Measurements from ENCODE around the gene ULK4. TPM values are rescaled to one million over a fixed set of nuclear protein-coding genes. Genes with fewer than 3 reads are reported as not detected.
A peak's percentile ranks its signal among the peaks of the same experiment; 100 is the strongest.

ULK4 gene
- total and polyA plus RNA-seq, 2 donors (not counting 1 experiment from before 2014, with no cell fraction given): 9.1 to 9.7 TPM

- no peaks in the 10 kb centered on the region for H3K36me3 ChIP-seq (ENCODE audit: control insufficient read depth, insufficient read depth, low read length)
- H3K9me3 ChIP-seq (ENCODE audit: control insufficient read depth, insufficient read depth, low read depth, low read length): no peaks in the 10 kb centered on the region
- H3K27me3 ChIP-seq (ENCODE audit: control insufficient read depth, insufficient read depth, low read length): no peaks in the 10 kb centered on the region
- H3K9ac ChIP-seq (ENCODE audit: insufficient read depth, low read length): no peak overlapping the region
- H4K20me1 ChIP-seq (ENCODE audit: control insufficient read depth, extremely low read depth, insufficient read depth, low read length): no peaks in the 10 kb centered on the region
- DNase-seq (ENCODE audit: low read depth in 2 of 2): no peak
- no peak overlapping the region for H2AFZ ChIP-seq (ENCODE audit: low read length)
- no peak overlapping the region for H3K27ac ChIP-seq (ENCODE audit: insufficient read depth, low read length)
- no peak overlapping the region for H3K4me3 ChIP-seq (replicated peaks in 1 of 4; ENCODE audit: control extremely low read depth in 1 of 4, insufficient read depth in 1 of 4, low read depth in 3 of 4, low read length in 4 of 4)
- H3K79me2 ChIP-seq (ENCODE audit: control insufficient read depth, insufficient read depth, low read length): no peaks in the 10 kb centered on the region
- no peak overlapping the region for H3K4me2 ChIP-seq (ENCODE audit: extremely low read depth, insufficient read depth, low read length)
- no peak for TF ChIP-seq CTCF (conservative IDR thresholded peaks at IDR 0.05 in 1 of 2, IDR thresholded peaks at IDR 0.05 in 1 of 2; ENCODE audit: low read depth in 1 of 2, low read length in 2 of 2)
- TF ChIP-seq EZH2 (IDR thresholded peaks at IDR 0.05; ENCODE audit: low read length, missing control alignments): no peak
- H3K4me1 ChIP-seq (ENCODE audit: control insufficient read depth, extremely low read depth, insufficient read depth, low read length): no peaks in the 10 kb centered on the region
Observed at GRCh38 chr3:41339758-41340157, 622.1 kb downstream of the ULK4 start.

GRCh38 chr3:41338276-41338675 is 623.6 kb downstream of the ULK4 start:
- H3K79me2 ChIP-seq (ENCODE audit: control insufficient read depth, insufficient read depth, low read length): no peaks in the 10 kb centered on the region
- no peaks in the 10 kb centered on the region for H3K4me1 ChIP-seq (ENCODE audit: control insufficient read depth, extremely low read depth, insufficient read depth, low read length)
- no peak overlapping the region for H3K4me3 ChIP-seq (replicated peaks in 1 of 4; ENCODE audit: control extremely low read depth in 1 of 4, insufficient read depth in 1 of 4, low read depth in 3 of 4, low read length in 4 of 4)
- no peaks in the 10 kb centered on the region for H3K27me3 ChIP-seq (ENCODE audit: control insufficient read depth, insufficient read depth, low read length)
- no peak overlapping the region for H3K27ac ChIP-seq (ENCODE audit: insufficient read depth, low read length)
- no peak overlapping the region for H3K4me2 ChIP-seq (ENCODE audit: extremely low read depth, insufficient read depth, low read length)
- H3K9me3 ChIP-seq (ENCODE audit: control insufficient read depth, insufficient read depth, low read depth, low read length): no peaks in the 10 kb centered on the region
- peak in 1 of 2 donors; percentile 77 for DNase-seq (ENCODE audit: low read depth in 2 of 2)
- H3K36me3 ChIP-seq (ENCODE audit: control insufficient read depth, insufficient read depth, low read length): no peaks in the 10 kb centered on the region
- H3K9ac ChIP-seq (ENCODE audit: insufficient read depth, low read length): no peak overlapping the region
- TF ChIP-seq EZH2 (IDR thresholded peaks at IDR 0.05; ENCODE audit: low read length, missing control alignments) (no peak), CTCF (conservative IDR thresholded peaks at IDR 0.05 in 1 of 2, IDR thresholded peaks at IDR 0.05 in 1 of 2; ENCODE audit: low read depth in 1 of 2, low read length in 2 of 2) (no peak)
- H4K20me1 ChIP-seq (ENCODE audit: control insufficient read depth, extremely low read depth, insufficient read depth, low read length): no peaks in the 10 kb centered on the region
- no peak overlapping the region for H2AFZ ChIP-seq (ENCODE audit: low read length)

- Histone ChIP-seq H3K9ac (ENCODE audit: insufficient read depth, low read length) (no peak overlapping the region), H3K9me3 (ENCODE audit: control insufficient read depth, insufficient read depth, low read depth, low read length) (no peaks in the 10 kb centered on the region), H3K4me1 (ENCODE audit: control insufficient read depth, extremely low read depth, insufficient read depth, low read length) (no peaks in the 10 kb centered on the region), H2AFZ (ENCODE audit: low read length) (no peak overlapping the region), H3K4me2 (ENCODE audit: extremely low read depth, insufficient read depth, low read length) (no peak overlapping the region), H3K4me3 (replicated peaks in 1 of 4; ENCODE audit: control extremely low read depth in 1 of 4, insufficient read depth in 1 of 4, low read depth in 3 of 4, low read length in 4 of 4) (no peak overlapping the region), H3K27ac (ENCODE audit: insufficient read depth, low read length) (no peak overlapping the region), H3K36me3 (ENCODE audit: control insufficient read depth, insufficient read depth, low read length) (no peaks in the 10 kb centered on the region), H3K79me2 (ENCODE audit: control insufficient read depth, insufficient read depth, low read length) (no peaks in the 10 kb centered on the region), H4K20me1 (ENCODE audit: control insufficient read depth, extremely low read depth, insufficient read depth, low read length) (no peaks in the 10 kb centered on the region), H3K27me3 (ENCODE audit: control insufficient read depth, insufficient read depth, low read length) (no peaks in the 10 kb centered on the region)
- no peak for DNase-seq (ENCODE audit: low read depth in 2 of 2)
- no peak for TF ChIP-seq EZH2 (IDR thresholded peaks at IDR 0.05; ENCODE audit: low read length, missing control alignments)
- TF ChIP-seq CTCF (conservative IDR thresholded peaks at IDR 0.05 in 1 of 2, IDR thresholded peaks at IDR 0.05 in 1 of 2; ENCODE audit: low read depth in 1 of 2, low read length in 2 of 2): no peak
Observed at GRCh38 chr3:41334426-41334825, 627.5 kb downstream of the ULK4 start.
